ENCODE data around the gene ALKBH1. TPM values are rescaled to one million over a fixed set of nuclear protein-coding genes. Genes with fewer than 3 reads are reported as not detected.
"Not testable (repeated sequence)": the region's sequence is repeated elsewhere in the genome, so short reads cannot be mapped to it uniquely, and the experiment has no call there.

ALKBH1 gene
- polyA plus RNA-seq, 1 experiment, result 9.2 TPM

DNA sequence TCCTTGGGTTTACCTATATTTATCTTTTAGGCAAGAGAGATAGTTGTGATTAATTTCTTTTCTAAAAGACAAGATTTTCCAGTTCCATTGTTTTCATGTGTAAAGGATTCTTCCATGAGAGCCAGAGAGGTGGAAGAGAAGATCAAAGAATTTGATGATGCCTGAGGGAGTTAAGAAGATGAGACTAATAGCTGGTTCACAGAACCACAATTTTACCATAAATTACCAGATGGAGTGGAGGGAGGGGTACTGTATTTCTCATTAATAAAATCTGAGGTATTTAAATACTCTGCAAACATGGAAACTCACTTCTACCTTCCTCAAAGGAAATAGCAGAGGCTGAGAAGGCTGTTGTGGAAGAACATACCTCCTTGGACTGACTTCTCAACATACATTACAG is 34.6 kb downstream of the ALKBH1 start:
- Histone ChIP-seq H3K4me3 (ENCODE audit: low read depth, low read length) (no peak overlapping the region), H3K36me3 (ENCODE audit: control insufficient read depth, insufficient read depth, low read length) (peaks cover 8% of the 10 kb centered on the region), H3K27me3 (ENCODE audit: control insufficient read depth, insufficient read depth, low read length) (no peaks in the 10 kb centered on the region)
- TF ChIP-seq, protein P1, sequence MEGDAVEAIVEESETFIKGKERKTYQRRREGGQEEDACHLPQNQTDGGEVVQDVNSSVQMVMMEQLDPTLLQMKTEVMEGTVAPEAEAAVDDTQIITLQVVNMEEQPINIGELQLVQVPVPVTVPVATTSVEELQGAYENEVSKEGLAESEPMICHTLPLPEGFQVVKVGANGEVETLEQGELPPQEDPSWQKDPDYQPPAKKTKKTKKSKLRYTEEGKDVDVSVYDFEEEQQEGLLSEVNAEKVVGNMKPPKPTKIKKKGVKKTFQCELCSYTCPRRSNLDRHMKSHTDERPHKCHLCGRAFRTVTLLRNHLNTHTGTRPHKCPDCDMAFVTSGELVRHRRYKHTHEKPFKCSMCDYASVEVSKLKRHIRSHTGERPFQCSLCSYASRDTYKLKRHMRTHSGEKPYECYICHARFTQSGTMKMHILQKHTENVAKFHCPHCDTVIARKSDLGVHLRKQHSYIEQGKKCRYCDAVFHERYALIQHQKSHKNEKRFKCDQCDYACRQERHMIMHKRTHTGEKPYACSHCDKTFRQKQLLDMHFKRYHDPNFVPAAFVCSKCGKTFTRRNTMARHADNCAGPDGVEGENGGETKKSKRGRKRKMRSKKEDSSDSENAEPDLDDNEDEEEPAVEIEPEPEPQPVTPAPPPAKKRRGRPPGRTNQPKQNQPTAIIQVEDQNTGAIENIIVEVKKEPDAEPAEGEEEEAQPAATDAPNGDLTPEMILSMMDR (IDR thresholded peaks at IDR 0.05; ENCODE audit: insufficient read depth, low read depth, low read length), result no peak
- ChIA-PET CTCF (no interaction called here), POLR2A (no interaction called here)
- DNase-seq (ENCODE audit: low read depth), result no peak

DNA sequence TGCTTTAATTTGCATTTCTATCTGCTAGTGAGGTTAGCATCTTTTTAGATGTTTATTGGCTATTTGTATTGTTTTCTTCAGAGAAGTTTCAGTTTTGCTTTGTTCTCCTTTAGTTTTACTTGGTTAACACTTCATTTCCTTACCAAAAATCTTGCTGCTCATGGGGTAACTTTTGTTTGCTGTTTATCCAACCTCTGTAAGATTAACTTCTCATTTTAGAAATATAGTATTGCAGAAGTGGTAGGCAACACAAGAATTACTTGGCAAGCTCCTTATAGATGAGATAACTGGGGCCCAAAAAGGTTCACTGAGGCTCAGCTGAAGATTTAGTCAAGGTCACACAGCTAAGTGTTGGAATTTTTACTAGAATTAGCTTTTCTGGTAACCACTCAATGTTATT is 40.5 kb downstream of the ALKBH1 start:
- ChIA-PET CTCF (no interaction called here), POLR2A (no interaction called here)
- DNase-seq (ENCODE audit: low read depth), result no peak
- H3K27me3 ChIP-seq (ENCODE audit: control insufficient read depth, insufficient read depth, low read length), result no peaks in the 10 kb centered on the region
- H3K36me3 ChIP-seq (ENCODE audit: control insufficient read depth, insufficient read depth, low read length), result no peaks in the 10 kb centered on the region
- H3K4me3 ChIP-seq (ENCODE audit: low read depth, low read length), result no peak overlapping the region
- TF ChIP-seq, protein P1 (IDR thresholded peaks at IDR 0.05; ENCODE audit: insufficient read depth, low read depth, low read length), result no peak

DNA sequence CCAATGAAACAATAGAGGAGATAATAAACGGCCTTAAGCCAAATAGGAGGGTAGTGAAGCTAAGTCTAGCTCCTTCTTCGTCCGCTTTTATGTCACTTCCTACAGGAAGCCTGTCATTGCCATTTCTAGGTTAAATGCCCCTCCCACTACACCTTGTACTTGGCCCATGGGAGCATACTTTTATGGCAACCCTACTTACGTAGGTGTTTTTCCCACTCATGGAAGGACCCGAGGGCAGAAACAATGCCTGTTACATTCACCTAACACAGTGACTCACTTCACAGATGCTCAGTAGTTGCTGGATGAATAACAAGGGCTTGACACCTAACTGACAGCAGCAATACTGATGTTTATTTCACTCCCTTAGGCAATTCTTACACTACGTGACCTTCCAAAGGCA is 44.5 kb downstream of the ALKBH1 start:
- no peak overlapping the region for H3K4me3 ChIP-seq (ENCODE audit: low read depth, low read length)
- ChIA-PET POLR2A (no interaction called here), CTCF (interaction anchor here (0.5 kb wide), 1 partner anchor 83 kb away, joined by 4 read pairs; no protein-coding TSS in a partner anchor)
- no peak for DNase-seq (ENCODE audit: low read depth)
- TF ChIP-seq, protein P1 (IDR thresholded peaks at IDR 0.05; ENCODE audit: insufficient read depth, low read depth, low read length), result no peak
- H3K36me3 ChIP-seq (ENCODE audit: control insufficient read depth, insufficient read depth, low read length), result no peaks in the 10 kb centered on the region
- no peaks in the 10 kb centered on the region for H3K27me3 ChIP-seq (ENCODE audit: control insufficient read depth, insufficient read depth, low read length)

DNA sequence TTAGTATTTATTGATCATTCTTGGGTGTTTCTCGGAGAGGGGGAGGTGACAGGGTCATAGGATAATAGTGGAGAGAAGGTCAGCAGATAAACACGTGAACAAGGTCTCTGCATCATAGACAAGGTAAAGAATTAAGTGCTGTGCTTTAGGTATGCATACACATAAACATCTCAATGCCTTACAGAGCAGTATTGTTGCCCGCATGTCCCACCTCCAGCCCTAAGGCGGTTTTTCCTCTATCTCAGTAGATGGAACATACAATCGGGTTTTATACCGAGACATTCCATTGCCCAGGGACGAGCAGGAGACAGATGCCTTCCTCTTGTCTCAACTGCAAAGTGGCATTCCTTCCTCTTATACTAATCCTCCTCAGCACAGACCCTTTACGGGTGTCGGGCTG is 46.3 kb downstream of the ALKBH1 start:
- H3K27me3 ChIP-seq (ENCODE audit: control insufficient read depth, insufficient read depth, low read length); H3K4me3 ChIP-seq (ENCODE audit: low read depth, low read length); DNase-seq (ENCODE audit: low read depth); CTCF ChIA-PET; POLR2A ChIA-PET; H3K36me3 ChIP-seq (ENCODE audit: control insufficient read depth, insufficient read depth, low read length): not testable (repeated sequence)

DNA sequence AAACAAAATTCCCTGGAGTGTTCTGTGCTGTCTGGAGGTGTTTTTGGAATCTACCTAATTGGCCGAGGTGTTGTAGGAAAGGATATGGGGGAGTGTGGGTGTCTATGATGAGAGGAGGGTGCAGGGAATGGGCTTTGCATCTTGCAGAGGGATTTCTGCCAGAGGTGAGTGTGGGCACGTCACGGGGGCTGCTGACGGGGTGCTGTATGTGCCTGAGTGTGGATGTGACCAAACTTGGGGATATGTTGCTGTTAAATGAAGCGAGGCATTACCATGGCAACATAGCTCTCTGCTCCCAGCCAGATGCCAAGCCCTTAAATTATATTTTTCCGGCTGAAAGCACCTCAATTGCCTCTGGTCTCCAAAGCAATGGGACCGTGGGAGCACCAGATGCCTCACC is 47.1 kb downstream of the ALKBH1 start:
- TF ChIP-seq, protein P1 (IDR thresholded peaks at IDR 0.05; ENCODE audit: insufficient read depth, low read depth, low read length), result no peak
- Histone ChIP-seq H3K4me3 (ENCODE audit: low read depth, low read length) (no peak overlapping the region), H3K27me3 (ENCODE audit: control insufficient read depth, insufficient read depth, low read length) (no peaks in the 10 kb centered on the region), H3K36me3 (ENCODE audit: control insufficient read depth, insufficient read depth, low read length) (no peaks in the 10 kb centered on the region)
- POLR2A ChIA-PET, result no interaction called here
- DNase-seq (ENCODE audit: low read depth), result no peak
- CTCF ChIA-PET, result no interaction called here

DNA sequence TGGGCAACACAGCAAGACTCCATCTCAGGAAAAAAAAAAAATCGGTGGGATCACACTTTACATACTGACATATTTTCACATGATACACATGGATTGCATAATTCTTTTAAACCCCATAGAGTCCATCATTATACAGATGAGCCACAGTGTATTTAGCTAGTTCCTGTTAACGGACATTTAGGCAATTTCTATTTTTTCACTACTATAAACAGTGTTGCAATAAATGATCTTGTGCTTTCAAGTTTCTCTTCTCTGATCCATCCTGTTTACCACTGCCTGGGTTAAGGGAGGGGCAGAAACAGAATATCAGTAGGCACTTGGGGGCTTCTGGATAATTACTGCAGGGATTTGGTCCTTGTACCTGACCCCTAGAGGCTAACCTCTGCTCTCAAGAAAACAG is 48.0 kb downstream of the ALKBH1 start:
- Histone ChIP-seq H3K36me3 (ENCODE audit: control insufficient read depth, insufficient read depth, low read length) (no peaks in the 10 kb centered on the region), H3K4me3 (ENCODE audit: low read depth, low read length) (no peak overlapping the region), H3K27me3 (ENCODE audit: control insufficient read depth, insufficient read depth, low read length) (no peaks in the 10 kb centered on the region)
- CTCF ChIA-PET, result interaction anchor here (0.5 kb wide), 1 partner anchor 783 kb away, joined by 3 read pairs; no protein-coding TSS in a partner anchor
- POLR2A ChIA-PET, result no interaction called here
- DNase-seq (ENCODE audit: low read depth), result no peak
- TF ChIP-seq, protein P1 (IDR thresholded peaks at IDR 0.05; ENCODE audit: insufficient read depth, low read depth, low read length), result no peak
